ENCODE results near the gene SLC22A13.
"Not testable (repeated sequence)": the region's sequence is repeated elsewhere in the genome, so short reads cannot be mapped to it uniquely, and the experiment has no call there.

The SLC22A13 gene

DNA sequence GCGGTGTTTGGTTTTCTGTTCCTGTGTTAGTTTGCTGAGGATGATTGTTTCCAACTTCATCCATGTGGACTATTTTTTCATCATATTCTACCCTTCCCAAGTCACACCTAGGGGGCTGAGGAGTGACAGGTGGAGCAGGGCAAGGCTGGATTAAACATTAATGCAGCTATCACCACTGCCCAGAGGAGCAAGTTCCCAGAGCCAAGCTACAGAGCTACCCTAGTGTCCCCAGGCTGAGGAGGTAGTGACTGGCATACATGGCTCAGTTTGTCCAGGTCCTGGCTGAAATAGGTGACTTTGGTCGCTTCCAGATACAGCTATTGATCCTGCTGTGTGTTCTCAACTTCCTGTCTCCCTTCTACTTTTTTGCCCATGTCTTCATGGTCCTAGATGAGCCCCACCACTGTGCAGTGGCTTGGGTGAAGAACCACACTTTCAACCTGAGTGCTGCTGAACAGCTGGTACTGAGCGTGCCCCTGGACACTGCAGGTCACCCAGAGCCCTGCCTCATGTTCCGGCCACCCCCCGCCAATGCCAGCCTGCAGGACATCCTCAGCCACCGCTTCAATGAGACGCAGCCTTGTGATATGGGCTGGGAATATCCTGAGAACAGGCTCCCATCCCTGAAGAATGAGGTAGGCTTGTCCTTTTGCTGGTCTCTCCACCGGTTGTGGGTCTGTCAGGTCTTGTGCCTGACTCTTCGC is at the start of gene SLC22A13:
Gene SLC22A13 (plus strand): TSS at position 209 of the 704 bp plus-strand sequence. CDS start 49 bp downstream, at position 258.
- in situ Hi-C loops (cut with HindIII; ENCODE audit: low sequenced_read_pairs), result no loop called here

GRCh38 chr3:38219609-38220197 is 45.9 kb upstream of the SLC22A13 start:
- in situ Hi-C loops (cut with HindIII; ENCODE audit: low sequenced_read_pairs), result loop anchor here (10.0 kb wide), 1 partner anchor 205 kb away; no protein-coding TSS in a partner anchor

- in situ Hi-C loops (cut with HindIII; ENCODE audit: low sequenced_read_pairs), result loop anchor here (10.0 kb wide), 1 partner anchor 206 kb away; no protein-coding TSS in a partner anchor
Observed at GRCh38 chr3:38221005-38221404, 44.6 kb upstream of the SLC22A13 start.

DNA sequence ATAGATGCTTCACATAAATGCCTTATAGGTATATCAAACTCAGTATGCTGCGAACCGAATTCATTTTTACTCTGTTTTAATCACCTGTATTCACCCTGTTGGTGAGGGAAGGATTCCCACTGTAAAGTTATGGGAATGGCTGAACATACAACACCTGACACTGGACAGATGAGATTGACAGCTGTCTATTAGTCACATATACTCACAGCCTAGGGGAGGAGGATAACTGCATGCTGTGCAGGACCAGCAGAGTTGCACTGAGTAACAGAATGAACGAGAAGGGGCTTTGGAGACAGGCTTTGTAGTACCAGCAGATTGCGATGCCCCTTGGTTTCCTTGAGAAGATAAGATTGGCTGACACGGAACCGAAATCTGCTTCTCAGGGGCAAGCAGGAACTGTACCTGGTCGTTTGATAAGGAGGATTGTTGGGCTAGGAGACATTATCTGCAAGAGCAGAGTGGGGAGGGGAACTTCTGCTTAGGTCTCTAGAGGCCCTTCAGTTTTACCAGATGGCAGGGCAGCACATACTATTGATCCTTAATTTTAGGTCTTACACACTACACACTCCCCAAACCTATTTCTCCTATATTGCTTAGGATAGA is 43.5 kb upstream of the SLC22A13 start:
- in situ Hi-C loops (cut with HindIII; ENCODE audit: low sequenced_read_pairs), result loop anchor here (10.0 kb wide), 1 partner anchor 207 kb away; no protein-coding TSS in a partner anchor

GRCh38 chr3:38224357-38224756 is 41.3 kb upstream of the SLC22A13 start:
- in situ Hi-C loops (cut with HindIII; ENCODE audit: low sequenced_read_pairs), result loop anchor here (10.0 kb wide), 1 partner anchor 210 kb away; no protein-coding TSS in a partner anchor

GRCh38 chr3:38226273-38226672 is 39.3 kb upstream of the SLC22A13 start:
- in situ Hi-C loops (cut with HindIII; ENCODE audit: low sequenced_read_pairs), result loop anchor here (10.0 kb wide), 1 partner anchor 211 kb away; no protein-coding TSS in a partner anchor

- in situ Hi-C loops (cut with HindIII; ENCODE audit: low sequenced_read_pairs), result loop anchor here (10.0 kb wide), 1 partner anchor 213 kb away; no protein-coding TSS in a partner anchor
Observed at GRCh38 chr3:38227989-38228388, 37.6 kb upstream of the SLC22A13 start.

- in situ Hi-C loops (cut with HindIII; ENCODE audit: low sequenced_read_pairs), result loop anchor here (10.0 kb wide), 1 partner anchor 214 kb away; no protein-coding TSS in a partner anchor
Observed at GRCh38 chr3:38229036-38229435, 36.6 kb upstream of the SLC22A13 start.

GRCh38 chr3:38232701-38233100 is 32.9 kb upstream of the SLC22A13 start:
- in situ Hi-C loops (cut with HindIII; ENCODE audit: low sequenced_read_pairs), result no loop called here

GRCh38 chr3:38235466-38235865 is 30.1 kb upstream of the SLC22A13 start:
- in situ Hi-C loops (cut with HindIII; ENCODE audit: low sequenced_read_pairs), result no loop called here

DNA sequence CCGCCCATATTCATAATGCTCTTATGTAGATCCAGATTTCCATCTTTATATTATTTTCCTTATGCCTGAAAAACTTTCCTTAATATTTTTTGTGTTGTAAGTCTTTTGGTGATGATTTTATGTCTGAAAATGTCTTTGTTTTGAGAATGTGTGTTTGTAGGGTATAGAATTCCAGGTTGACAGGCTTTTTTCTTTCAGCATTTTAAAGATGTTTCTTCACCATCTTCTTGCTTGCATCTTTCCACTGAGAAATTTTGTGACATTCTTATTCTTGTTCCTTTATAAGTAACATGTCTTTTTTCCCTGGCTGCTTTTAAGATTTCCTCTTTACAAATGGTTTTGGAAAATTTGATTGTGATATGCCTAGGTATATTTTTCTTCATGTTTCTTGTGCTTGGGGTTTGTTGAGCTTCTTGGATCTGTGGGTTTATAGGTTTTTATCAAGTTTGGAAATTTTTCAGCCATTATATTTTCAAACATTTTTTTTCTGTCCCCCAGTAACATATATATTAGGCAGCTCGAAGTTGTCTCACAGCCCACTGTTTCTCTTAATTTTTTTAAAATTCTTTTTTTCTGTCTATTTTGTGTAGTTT is 27.1 kb upstream of the SLC22A13 start:
- in situ Hi-C loops (cut with HindIII; ENCODE audit: low sequenced_read_pairs), result no loop called here

GRCh38 chr3:38242812-38243211 is 22.8 kb upstream of the SLC22A13 start:
- in situ Hi-C loops (cut with HindIII; ENCODE audit: low sequenced_read_pairs), result not testable (repeated sequence)

DNA sequence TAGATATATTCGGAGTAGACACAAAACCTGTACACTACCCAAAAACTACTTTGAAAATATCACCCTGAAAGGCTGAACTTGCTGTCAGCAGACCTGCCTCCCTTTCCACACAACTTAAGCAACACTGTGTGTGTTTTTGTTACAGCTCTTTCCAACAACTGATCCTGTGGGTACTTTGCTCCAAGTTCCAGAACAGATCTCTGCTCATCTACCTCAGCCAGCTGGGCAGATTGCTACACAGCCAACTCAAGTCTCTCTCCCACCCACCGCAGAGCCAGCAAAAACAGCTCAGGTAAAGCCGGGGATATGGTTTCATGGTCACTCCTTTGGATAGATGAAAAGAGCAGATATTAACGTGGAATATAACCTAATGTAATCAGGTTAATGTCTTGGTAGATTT is 19.7 kb upstream of the SLC22A13 start:
- in situ Hi-C loops (cut with HindIII; ENCODE audit: low sequenced_read_pairs), result no loop called here

GRCh38 chr3:38247366-38248035 is 18.1 kb upstream of the SLC22A13 start:
- in situ Hi-C loops (cut with HindIII; ENCODE audit: low sequenced_read_pairs), result no loop called here

GRCh38 chr3:38250198-38250597 is 15.4 kb upstream of the SLC22A13 start:
- in situ Hi-C loops (cut with HindIII; ENCODE audit: low sequenced_read_pairs), result no loop called here

GRCh38 chr3:38251197-38251596 is 14.4 kb upstream of the SLC22A13 start:
- in situ Hi-C loops (cut with HindIII; ENCODE audit: low sequenced_read_pairs), result no loop called here

DNA sequence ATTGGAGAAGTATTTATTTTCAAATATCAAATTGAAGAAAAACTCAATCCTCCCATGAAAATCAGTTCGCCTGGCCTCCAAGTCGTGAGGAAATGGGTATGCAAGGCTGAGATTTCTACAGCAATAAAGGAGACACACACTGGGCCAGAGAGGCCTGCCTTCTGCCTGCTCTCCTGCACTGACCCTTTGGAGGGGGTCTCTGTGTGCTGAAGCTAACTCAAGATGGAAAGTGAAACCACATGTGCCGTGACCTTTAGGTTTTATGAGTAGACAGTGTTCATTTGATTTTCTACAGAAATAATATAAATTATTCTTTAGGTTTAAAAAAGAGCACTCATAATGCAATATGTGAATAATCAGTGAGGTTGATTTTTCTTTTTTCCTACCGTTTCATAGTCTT is 11.9 kb upstream of the SLC22A13 start:
- in situ Hi-C loops (cut with HindIII; ENCODE audit: low sequenced_read_pairs), result no loop called here

- in situ Hi-C loops (cut with HindIII; ENCODE audit: low sequenced_read_pairs), result no loop called here
Observed at GRCh38 chr3:38254872-38255271, 10.7 kb upstream of the SLC22A13 start.

DNA sequence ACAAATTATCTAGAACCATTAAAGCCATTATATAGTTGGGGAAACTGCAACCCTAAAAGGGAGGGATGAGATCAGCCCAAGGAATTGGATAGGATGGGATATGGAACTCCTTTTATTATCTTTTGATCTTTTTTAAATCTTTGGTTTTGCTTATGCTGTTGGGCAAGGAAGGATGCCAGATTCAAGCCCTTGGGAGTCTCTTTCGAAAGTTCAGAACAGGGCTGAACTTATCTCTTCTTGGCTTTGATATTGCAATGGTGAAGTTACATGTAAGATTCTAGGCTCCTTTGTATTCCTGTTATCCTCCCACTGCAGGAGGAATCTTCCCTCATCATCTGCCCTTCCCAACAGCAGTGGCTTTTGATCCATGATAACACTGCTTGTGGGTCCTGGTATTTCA is 10.0 kb upstream of the SLC22A13 start:
- in situ Hi-C loops (cut with HindIII; ENCODE audit: low sequenced_read_pairs), result no loop called here

DNA sequence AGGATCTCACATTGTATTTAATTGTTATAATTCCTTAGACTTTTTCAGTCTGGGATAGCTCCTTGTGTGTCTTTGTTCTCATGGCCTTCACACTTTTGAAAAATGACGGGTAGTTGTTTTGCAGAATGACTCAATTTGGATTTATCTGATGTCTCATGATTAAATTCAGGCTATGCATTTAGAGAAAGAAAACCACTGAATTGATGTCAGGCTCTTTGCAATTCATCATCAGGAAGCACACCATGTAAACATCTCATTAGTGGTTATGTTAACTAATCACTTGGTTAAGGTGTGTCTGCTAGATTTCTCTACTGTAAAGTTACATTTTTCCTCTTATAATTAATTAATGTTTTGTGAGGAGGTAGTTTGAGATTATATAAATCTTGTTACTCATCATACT is 8.0 kb upstream of the SLC22A13 start:
- in situ Hi-C loops (cut with HindIII; ENCODE audit: low sequenced_read_pairs), result no loop called here

DNA sequence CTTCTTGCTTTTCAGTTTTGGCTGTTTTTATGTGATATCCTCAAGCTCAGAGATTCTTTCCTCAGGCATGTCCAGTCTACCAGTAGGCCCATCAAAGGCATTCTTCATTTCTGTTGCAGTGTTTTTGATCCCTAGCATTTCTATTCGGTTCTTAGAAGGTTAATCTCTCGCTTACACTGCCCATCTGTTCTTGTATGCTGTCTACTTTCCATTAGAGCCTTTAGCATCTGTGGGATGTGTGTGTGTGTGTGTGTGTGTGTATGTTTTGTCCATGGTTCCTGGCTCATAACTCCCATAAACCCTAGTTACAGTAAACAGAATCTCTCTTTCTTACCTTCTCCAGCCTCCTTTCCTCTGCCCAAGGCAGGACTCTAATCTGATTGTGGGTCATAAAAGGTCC is 5.1 kb upstream of the SLC22A13 start:
- in situ Hi-C loops (cut with HindIII; ENCODE audit: low sequenced_read_pairs), result no loop called here
